Measurements from ENCODE around the gene GABRG3.

GRCh38 chr15:27061739-27062138 is 90.8 kb downstream of the GABRG3 start:
- TF ChIP-seq CTCF (IDR thresholded peaks at IDR 0.05; ENCODE audit: low read depth, low read length, missing input control) (no peak), ZBTB33 (IDR thresholded peaks at IDR 0.05) (no peak), EGR1 (IDR thresholded peaks at IDR 0.05; ENCODE audit: low read depth in 2 of 2) (no peak), RAD21 (IDR thresholded peaks at IDR 0.05) (no peak), REST (IDR thresholded peaks at IDR 0.05) (no peak), GABPA (IDR thresholded peaks at IDR 0.05 in 1 of 2, conservative IDR thresholded peaks at IDR 0.05 in 1 of 2) (no peak), JUND (IDR thresholded peaks at IDR 0.05) (no peak)

All from liver (tissue), 3 donors.